A673 (cell line): ENCODE measurements around the gene CCDC141.

ENCODE experiments used
- CTCF ChIP-seq: fragments of 300-800, 200-600 bp; sonication (generic); conservative IDR thresholded peaks from 2 replicates; pipeline ENCODE4 v1.5.1; 2017; ENCODE audit warnings: low read depth, mild to moderate bottlenecking, antibody characterized with exemption, low read length, moderate library complexity, mixed read lengths
- EZH2 ChIP-seq: fragments of 200-600 bp; sonication (generic); IDR thresholded peaks from 2 replicates; pipeline ENCODE4 v1.6.1; 2017; ENCODE audit warnings: borderline replicate concordance, low read depth, mild to moderate bottlenecking, mixed read lengths, antibody characterized with exemption, low read length; ENCODE audit not compliant: poor library complexity, severe bottlenecking

- no peak for TF ChIP-seq EZH2
- no peak for TF ChIP-seq CTCF
Observed at GRCh38 chr2:178799305-178799704, 250.6 kb downstream of the CCDC141 start.
